K562 (cell line): ENCODE results near the gene SYS1. TPM values are rescaled to one million over a fixed set of nuclear protein-coding genes. Genes with fewer than 3 reads are reported as not detected.

Source experiments
- ATAC-seq: fragments of 200-7000 bp; cut with Tn5 transposase; 3 replicates; pipeline ENCODE4 v1.9.1; 2020; ENCODE audit warnings: moderate library complexity
- BruUV-seq: library from RNA; stranded (reverse); fragments of 400-500 nt; replicated peaks from 2 replicates; lab custom pipeline; 2021; lab: Mats Ljungman, UMichigan
- CTCF ChIA-PET: fragments of 300-600 bp; formaldehyde crosslinking; extraction: SDS; loops from one replicate; lab custom pipeline; 2021; ENCODE audit warnings: low intra/inter-chr PET ratio; lab: Yijun Ruan, JAX
- POLR2A ChIA-PET: fragments of 300-600, 350-650 bp; sonication (Branson Sonifier 250); formaldehyde crosslinking; extraction: SDS; loops from one replicate; lab custom pipeline; 2021; ENCODE audit warnings: antibody characterized with exemption, inconsistent platforms; lab: Yijun Ruan, JAX
- DNase-seq, 4 experiments: peaks; one replicate each; pipeline versions ENCODE4 v3.0.0 to v3.0.0-alpha.2; 2011 to 2018; ENCODE audit warnings: low spot score in 3 of 4, mixed read lengths in 3 of 4; ENCODE audit errors: extremely low read depth in 1 of 4
- FAIRE-seq: peaks from 2 replicates; lab custom pipeline; 2011; peaks lifted over from hg19 to GRCh38; lab: Jason Lieb, UNC
- H2AFZ ChIP-seq: 2 replicates; pipeline ENCODE4 v1.6.0; 2011; ENCODE audit warnings: low read depth, low read length, control low read depth, inconsistent platforms
- H3K27ac ChIP-seq: fragments of 200-600 bp; 3 replicates; pipeline ENCODE4 v1.8.0; 2011; ENCODE audit warnings: low read depth, mild to moderate bottlenecking, control low read depth, inconsistent platforms, low read length, moderate library complexity, mixed read lengths; ENCODE audit errors: extremely low read depth
- H3K27me3 ChIP-seq, 2 experiments: fragments of 300-600 bp in 1 of 2; 2 replicates in 1 of 2; 3 replicates in 1 of 2; pipeline versions ENCODE4 v1.6.0 to v1.8.0; 2011; ENCODE audit warnings: inconsistent platforms in 2 of 2, low read length in 2 of 2, mild to moderate bottlenecking in 1 of 2, mixed read lengths in 1 of 2, moderate library complexity in 1 of 2; ENCODE audit not compliant: control insufficient read depth in 2 of 2, insufficient read depth in 2 of 2
- H3K36me3 ChIP-seq: fragments of 300-600 bp; 3 replicates; pipeline ENCODE4 v1.8.0; 2011; ENCODE audit warnings: mild to moderate bottlenecking, low read length, inconsistent platforms; ENCODE audit not compliant: control insufficient read depth, insufficient read depth
- H3K4me1 ChIP-seq, 2 experiments: fragments of 200-600 bp in 1 of 2; replicated peaks in 1 of 2; 2 replicates in 1 of 2; 3 replicates in 1 of 2; pipeline versions ENCODE4 v1.5.1 to v1.8.0; 2011; ENCODE audit warnings: inconsistent platforms in 2 of 2, low read length in 2 of 2, mild to moderate bottlenecking in 1 of 2, mixed read lengths in 1 of 2, moderate library complexity in 1 of 2; ENCODE audit not compliant: control insufficient read depth in 2 of 2, insufficient read depth in 2 of 2
- H3K4me2 ChIP-seq: 2 replicates; pipeline ENCODE4 v1.6.1; 2011; ENCODE audit warnings: low read length, control low read depth, inconsistent platforms, mixed read lengths; ENCODE audit not compliant: insufficient read depth
- H3K4me3 ChIP-seq: fragments of 200-600 bp; sonication (generic), shearing (Covaris generic); 2 replicates; pipeline ENCODE4 v1.5.1; 2016; ENCODE audit warnings: control low read depth, inconsistent platforms
- H3K79me2 ChIP-seq: fragments of 200-600 bp; 3 replicates; pipeline ENCODE4 v1.8.0; 2011; ENCODE audit warnings: low read length, inconsistent platforms; ENCODE audit not compliant: control insufficient read depth, insufficient read depth
- H3K9ac ChIP-seq, 2 experiments: 2 replicates each; pipeline versions ENCODE4 v1.6.0 to v1.6.1; 2011; ENCODE audit warnings: low read depth in 2 of 2, low read length in 2 of 2, control low read depth in 1 of 2, inconsistent platforms in 1 of 2, mild to moderate bottlenecking in 1 of 2, mixed read lengths in 1 of 2; ENCODE audit not compliant: insufficient read depth in 1 of 2
- H3K9me1 ChIP-seq: one replicate; pipeline ENCODE4 v1.6.0; 2011; ENCODE audit warnings: inconsistent platforms, mild to moderate bottlenecking, low read length, moderate library complexity; ENCODE audit not compliant: control insufficient read depth, insufficient read depth
- H3K9me3 ChIP-seq: replicated peaks from 2 replicates; pipeline ENCODE4 v1.5.1; 2011; ENCODE audit warnings: low read depth, low read length, inconsistent platforms; ENCODE audit not compliant: control insufficient read depth, insufficient read depth
- H4K20me1 ChIP-seq: replicated peaks from 2 replicates; pipeline ENCODE4 v1.6.1; 2011; ENCODE audit warnings: low read length, inconsistent platforms, mixed read lengths; ENCODE audit not compliant: control insufficient read depth, insufficient read depth
- ELF2 ChIP-seq: fragments of 250-450 bp; sonication (Bioruptor Pico); IDR thresholded peaks from 2 replicates; pipeline ENCODE4 v1.5.0; 2021; ENCODE audit warnings: mild to moderate bottlenecking
- GATA2 ChIP-seq: sonication (generic); formaldehyde crosslinking; IDR thresholded peaks from 2 replicates; pipeline ENCODE4 v1.4.0; 2020; ENCODE audit warnings: mild to moderate bottlenecking, missing genetic modification reagents
- KHSRP ChIP-seq: fragments of 450-650 bp; IDR thresholded peaks from 2 replicates; pipeline ENCODE4 v1.6.1; 2017
- MCM2 ChIP-seq: fragments of 450-650 bp; IDR thresholded peaks from 2 replicates; pipeline ENCODE4 v1.6.1; 2017; ENCODE audit warnings: low read depth, mild to moderate bottlenecking
- POLR2AphosphoS2 ChIP-seq: IDR thresholded peaks from 2 replicates; pipeline ENCODE4 v1.6.1; 2012; ENCODE audit warnings: low read length, improper control_type of control experiment
- TAF15 ChIP-seq: fragments of 200-400 bp; formaldehyde crosslinking; IDR thresholded peaks from 2 replicates; pipeline ENCODE4 v1.6.1; 2017; ENCODE audit warnings: mild to moderate bottlenecking, low read depth, low read length, moderate library complexity
- ZNF431 ChIP-seq: sonication (generic); formaldehyde crosslinking; IDR thresholded peaks from 2 replicates; pipeline ENCODE4 v1.8.0; 2022; ENCODE audit warnings: mild to moderate bottlenecking, missing genetic modification reagents
- ZNF445 ChIP-seq: fragments of 250-450 bp; sonication (Bioruptor Pico); IDR thresholded peaks from 2 replicates; pipeline ENCODE4 v1.4.0; 2020; ENCODE audit warnings: low read depth, mild to moderate bottlenecking, moderate library complexity
- ZNF583 ChIP-seq: fragments of 250-450 bp; sonication (Bioruptor Pico); IDR thresholded peaks from 2 replicates; pipeline ENCODE4 v1.4.0; 2020
- ZSCAN29 ChIP-seq: fragments of 450-650 bp; IDR thresholded peaks from 2 replicates; pipeline ENCODE4 v1.6.1; 2017
- WGBS: fragments of 100-300 bp; shearing (Covaris generic); methylation state at CpG from one replicate; pipeline ENCODE4 v1.1.6; 2016; ENCODE audit warnings: low coverage, mixed read lengths; ENCODE audit not compliant: insufficient coverage; ENCODE audit errors: missing lambda C conversion rate; 5-methylcytosine and 5-hydroxymethylcytosine counted together
- in situ Hi-C: fragments of 300-500 bp; cut with MboI; formaldehyde crosslinking; loops from 4 replicates; pipeline ENCODE4 v1.15.0; 2018; ENCODE audit warnings: inconsistent platforms, mixed read lengths
- intact Hi-C: fragments of 100-400 bp; cut with micrococcal nuclease; formaldehyde crosslinking; loops from 2 replicates; pipeline ENCODE4 v1.14.2; 2022
- polyA plus RNA-seq, 8 experiments: library from polyadenylated mRNA; depleted of rRNA in 4 of 8; stranded (reverse) in 5 of 8; unstranded in 3 of 8; fragments of >200 nt; fragmentation: Nextera tagmentation in 2 of 8; fragmentation: Illumina TruSeq in 1 of 8; extraction: Ambion mirVana in 2 of 8; extraction: Trizol in 1 of 8; gene quantifications; 2 replicates each; pipeline versions ENCODE4 v1.2.1 to v1.2.3, GENCODE V29; 2011 to 2014; ENCODE audit warnings: inconsistent platforms in 1 of 8, missing spikeins in 1 of 8
- total RNA-seq, 7 experiments: library from RNA; depleted of rRNA in 6 of 7; stranded (reverse); fragments of >200 nt in 6 of 7; fragmentation: Illumina TruSeq in 2 of 7; extraction: Trizol in 2 of 7; gene quantifications; 2 replicates each; pipeline versions ENCODE4 v1.2.1 to v1.2.3, GENCODE V29; 2011 to 2021; ENCODE audit warnings: low replicate concordance in 1 of 7
- TF ChIP-seq, protein P1 (sequence below): fragments of 450-650 bp; formaldehyde crosslinking; IDR thresholded peaks from 2 replicates; pipeline ENCODE4 v1.4.0; 2022; ENCODE audit warnings: missing genetic modification characterization
- TF ChIP-seq, protein P2 (sequence below): sonication (generic); formaldehyde crosslinking; IDR thresholded peaks from 2 replicates; pipeline ENCODE4 v1.8.0; 2022; ENCODE audit warnings: mild to moderate bottlenecking, low read depth, missing genetic modification reagents
- TF ChIP-seq, protein P3 (sequence below): sonication (generic); formaldehyde crosslinking; IDR thresholded peaks from 2 replicates; pipeline ENCODE4 v1.8.0; 2022; ENCODE audit warnings: mild to moderate bottlenecking, missing genetic modification reagents
- TF ChIP-seq, protein P4 (sequence below): sonication (generic); formaldehyde crosslinking; IDR thresholded peaks from 2 replicates; pipeline ENCODE4 v1.8.1; 2023; ENCODE audit warnings: mild to moderate bottlenecking, missing genetic modification reagents

SYS1 gene
- total and polyA plus RNA-seq, 9 of the 15 experiments (the other 6 are each of a cell fraction or from before 2014, with no cell fraction given) = 11.1 to 25.2 (median 17.5) TPM

DNA sequence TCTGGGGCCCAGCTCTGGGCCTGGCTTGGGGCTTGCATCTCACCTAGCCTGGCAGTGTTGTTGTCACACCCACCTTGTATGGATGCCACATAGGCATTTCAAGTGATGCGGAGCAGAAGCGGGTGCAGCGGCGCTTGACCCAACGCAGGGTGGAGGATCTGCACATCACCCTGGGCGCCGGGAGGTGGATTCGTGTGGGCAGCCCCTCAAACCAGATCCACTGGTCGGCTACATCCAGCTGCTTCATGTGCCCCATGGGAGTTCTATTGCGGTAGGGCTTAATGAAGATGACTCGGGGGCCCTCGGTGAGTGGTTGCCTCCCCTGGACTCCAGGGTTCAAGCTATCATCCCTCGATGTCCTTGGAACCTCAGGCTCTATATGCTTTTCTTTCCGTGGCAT is 12.0 kb downstream of the SYS1 start:
- no peaks in the 10 kb centered on the region for H3K36me3 ChIP-seq
- ChIA-PET CTCF (interaction anchor here (2.2 kb wide), 1 partner anchor 62 kb away, joined by 17 read pairs; no protein-coding TSS in a partner anchor), POLR2A (interaction anchor here (1.1 kb wide), 1 partner anchor 30 kb away, joined by 3 read pairs; no protein-coding TSS in a partner anchor)
- no peak overlapping the region for H2AFZ ChIP-seq
- no peak for DNase-seq
- no peak overlapping the region for H3K4me3 ChIP-seq
- no TSS peak for BruUV-seq
- H3K27ac ChIP-seq = no peak overlapping the region
- no peaks in the 10 kb centered on the region for H3K79me2 ChIP-seq
- H3K4me1 ChIP-seq = peaks cover 7 to 15% of the 10 kb centered on the region in 2 experiments; a peak in 4 of 5 replicates
- no peaks in the 10 kb centered on the region for H3K9me3 ChIP-seq
- H3K4me2 ChIP-seq = no peak overlapping the region
- no peaks in the 10 kb centered on the region for H4K20me1 ChIP-seq
- 86% methylated on average over 14 of the region's 14 CpGs for WGBS
- TF ChIP-seq ZNF445 = no peak
- no peak for TF ChIP-seq ZNF583 (CRISPR knock-in tag)
- TF ChIP-seq, protein P1, sequence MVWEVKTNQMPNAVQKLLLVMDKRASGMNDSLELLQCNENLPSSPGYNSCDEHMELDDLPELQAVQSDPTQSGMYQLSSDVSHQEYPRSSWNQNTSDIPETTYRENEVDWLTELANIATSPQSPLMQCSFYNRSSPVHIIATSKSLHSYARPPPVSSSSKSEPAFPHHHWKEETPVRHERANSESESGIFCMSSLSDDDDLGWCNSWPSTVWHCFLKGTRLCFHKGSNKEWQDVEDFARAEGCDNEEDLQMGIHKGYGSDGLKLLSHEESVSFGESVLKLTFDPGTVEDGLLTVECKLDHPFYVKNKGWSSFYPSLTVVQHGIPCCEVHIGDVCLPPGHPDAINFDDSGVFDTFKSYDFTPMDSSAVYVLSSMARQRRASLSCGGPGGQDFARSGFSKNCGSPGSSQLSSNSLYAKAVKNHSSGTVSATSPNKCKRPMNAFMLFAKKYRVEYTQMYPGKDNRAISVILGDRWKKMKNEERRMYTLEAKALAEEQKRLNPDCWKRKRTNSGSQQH (CRISPR knock-in tag) = no peak
- no peak for TF ChIP-seq ELF2 (CRISPR knock-in tag)
- TF ChIP-seq, protein P2, sequence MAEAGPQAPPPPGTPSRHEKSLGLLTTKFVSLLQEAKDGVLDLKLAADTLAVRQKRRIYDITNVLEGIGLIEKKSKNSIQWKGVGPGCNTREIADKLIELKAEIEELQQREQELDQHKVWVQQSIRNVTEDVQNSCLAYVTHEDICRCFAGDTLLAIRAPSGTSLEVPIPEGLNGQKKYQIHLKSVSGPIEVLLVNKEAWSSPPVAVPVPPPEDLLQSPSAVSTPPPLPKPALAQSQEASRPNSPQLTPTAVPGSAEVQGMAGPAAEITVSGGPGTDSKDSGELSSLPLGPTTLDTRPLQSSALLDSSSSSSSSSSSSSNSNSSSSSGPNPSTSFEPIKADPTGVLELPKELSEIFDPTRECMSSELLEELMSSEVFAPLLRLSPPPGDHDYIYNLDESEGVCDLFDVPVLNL (CRISPR knock-in tag) = no peak
- TF ChIP-seq KHSRP = no peak
- no peak for TF ChIP-seq MCM2
- no peak for TF ChIP-seq ZSCAN29
- no peak for TF ChIP-seq GATA2 (CRISPR knock-in tag)
- TF ChIP-seq POLR2AphosphoS2 = no peak
- TF ChIP-seq, protein P3, sequence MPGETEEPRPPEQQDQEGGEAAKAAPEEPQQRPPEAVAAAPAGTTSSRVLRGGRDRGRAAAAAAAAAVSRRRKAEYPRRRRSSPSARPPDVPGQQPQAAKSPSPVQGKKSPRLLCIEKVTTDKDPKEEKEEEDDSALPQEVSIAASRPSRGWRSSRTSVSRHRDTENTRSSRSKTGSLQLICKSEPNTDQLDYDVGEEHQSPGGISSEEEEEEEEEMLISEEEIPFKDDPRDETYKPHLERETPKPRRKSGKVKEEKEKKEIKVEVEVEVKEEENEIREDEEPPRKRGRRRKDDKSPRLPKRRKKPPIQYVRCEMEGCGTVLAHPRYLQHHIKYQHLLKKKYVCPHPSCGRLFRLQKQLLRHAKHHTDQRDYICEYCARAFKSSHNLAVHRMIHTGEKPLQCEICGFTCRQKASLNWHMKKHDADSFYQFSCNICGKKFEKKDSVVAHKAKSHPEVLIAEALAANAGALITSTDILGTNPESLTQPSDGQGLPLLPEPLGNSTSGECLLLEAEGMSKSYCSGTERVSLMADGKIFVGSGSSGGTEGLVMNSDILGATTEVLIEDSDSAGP (CRISPR knock-in tag) = no peak
- TF ChIP-seq TAF15 = no peak
- no peak for TF ChIP-seq ZNF431 (CRISPR knock-in tag)
- TF ChIP-seq, protein P4, sequence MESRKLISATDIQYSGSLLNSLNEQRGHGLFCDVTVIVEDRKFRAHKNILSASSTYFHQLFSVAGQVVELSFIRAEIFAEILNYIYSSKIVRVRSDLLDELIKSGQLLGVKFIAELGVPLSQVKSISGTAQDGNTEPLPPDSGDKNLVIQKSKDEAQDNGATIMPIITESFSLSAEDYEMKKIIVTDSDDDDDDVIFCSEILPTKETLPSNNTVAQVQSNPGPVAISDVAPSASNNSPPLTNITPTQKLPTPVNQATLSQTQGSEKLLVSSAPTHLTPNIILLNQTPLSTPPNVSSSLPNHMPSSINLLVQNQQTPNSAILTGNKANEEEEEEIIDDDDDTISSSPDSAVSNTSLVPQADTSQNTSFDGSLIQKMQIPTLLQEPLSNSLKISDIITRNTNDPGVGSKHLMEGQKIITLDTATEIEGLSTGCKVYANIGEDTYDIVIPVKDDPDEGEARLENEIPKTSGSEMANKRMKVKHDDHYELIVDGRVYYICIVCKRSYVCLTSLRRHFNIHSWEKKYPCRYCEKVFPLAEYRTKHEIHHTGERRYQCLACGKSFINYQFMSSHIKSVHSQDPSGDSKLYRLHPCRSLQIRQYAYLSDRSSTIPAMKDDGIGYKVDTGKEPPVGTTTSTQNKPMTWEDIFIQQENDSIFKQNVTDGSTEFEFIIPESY (CRISPR knock-in tag) = no peak
- TF ChIP-seq, all 486 proteins: peak for 0
- ATAC-seq = no peak
- Histone ChIP-seq H3K27me3 (no peaks in the 10 kb centered on the region), H3K9ac (no peak overlapping the region), H3K9me1 (no peaks in the 10 kb centered on the region)
- FAIRE-seq = no peak
- intact Hi-C loops = loop anchor here (1.0 to 5.0 kb wide), 2 partner anchors 62 to 397 kb away; no protein-coding TSS in a partner anchor
- in situ Hi-C loops = loop anchor here (5.0 kb wide), 2 partner anchors 42 to 62 kb away; partner anchors contain the start of gene PIGT
